ENCODE results near the gene ATP6V1E1.
"Not testable (repeated sequence)": the region's sequence is repeated elsewhere in the genome, so short reads cannot be mapped to it uniquely, and the experiment has no call there.

Gene ATP6V1E1

GRCh38 chr22:17628406-17629172 is at the start of gene ATP6V1E1:
TSS of gene ATP6V1E1 (minus strand) at chr22:17628749. CDS start at chr22:17628635, 114 bp downstream.
- H3K4me3 ChIP-seq (ENCODE audit: low read depth, low read length), result peak within 1 kb of the TSS; percentile 99

GRCh38 chr22:17675584-17675983 is 47.0 kb upstream of the ATP6V1E1 start:
- no peak overlapping the region for H3K4me3 ChIP-seq (ENCODE audit: low read depth, low read length)

DNA sequence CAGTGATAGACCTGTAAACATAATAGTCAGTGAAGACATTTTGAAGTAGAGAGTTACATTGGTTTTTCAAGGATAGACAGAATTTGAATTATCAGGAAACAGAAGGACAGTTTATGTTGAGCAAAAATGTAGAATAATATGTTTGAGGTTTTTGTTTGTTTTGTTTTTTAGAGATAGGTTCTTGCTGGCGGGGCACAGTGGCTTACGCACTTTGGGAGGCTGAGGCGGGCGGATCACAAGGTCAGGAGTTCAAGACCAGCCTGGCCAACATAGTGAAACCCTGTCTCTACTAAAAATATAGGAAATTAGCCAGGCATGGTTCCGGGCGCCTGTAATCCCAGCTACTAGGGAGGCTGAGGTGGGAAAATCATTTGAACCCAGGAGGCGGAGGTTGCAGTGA is 45.6 kb upstream of the ATP6V1E1 start:
- H3K4me3 ChIP-seq (ENCODE audit: low read depth, low read length), result no peak overlapping the region

DNA sequence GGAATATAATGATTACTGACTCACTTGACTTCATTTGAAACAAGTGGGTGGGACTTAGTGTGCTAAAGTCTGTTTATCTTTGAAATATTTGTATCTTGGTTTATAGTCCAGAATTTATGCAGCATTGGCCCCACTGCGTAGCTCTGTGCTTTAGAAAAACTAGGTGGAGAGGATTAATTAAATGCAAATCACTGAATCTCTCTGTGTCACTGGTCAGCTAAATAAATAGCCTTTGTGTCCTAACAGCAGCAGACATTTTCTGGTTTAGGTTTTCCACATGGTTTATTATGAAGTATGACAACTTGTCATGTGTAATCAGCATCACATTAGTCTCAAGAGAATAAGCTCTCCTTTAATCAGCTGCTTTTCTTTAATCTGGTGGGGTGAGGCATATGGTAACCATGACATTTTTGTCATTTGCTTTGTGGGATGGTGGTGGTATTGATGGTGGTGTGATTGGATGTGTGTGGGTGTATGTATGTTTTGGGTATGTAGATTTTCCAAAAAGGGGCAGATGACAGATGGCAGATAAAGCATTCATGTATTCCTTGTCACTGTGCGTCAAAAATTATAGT is 44.0 kb upstream of the ATP6V1E1 start:
- H3K4me3 ChIP-seq (ENCODE audit: low read depth, low read length), result no peak overlapping the region

GRCh38 chr22:17671521-17672092 is 43.1 kb upstream of the ATP6V1E1 start:
- H3K4me3 ChIP-seq (ENCODE audit: low read depth, low read length), result not testable (repeated sequence)

DNA sequence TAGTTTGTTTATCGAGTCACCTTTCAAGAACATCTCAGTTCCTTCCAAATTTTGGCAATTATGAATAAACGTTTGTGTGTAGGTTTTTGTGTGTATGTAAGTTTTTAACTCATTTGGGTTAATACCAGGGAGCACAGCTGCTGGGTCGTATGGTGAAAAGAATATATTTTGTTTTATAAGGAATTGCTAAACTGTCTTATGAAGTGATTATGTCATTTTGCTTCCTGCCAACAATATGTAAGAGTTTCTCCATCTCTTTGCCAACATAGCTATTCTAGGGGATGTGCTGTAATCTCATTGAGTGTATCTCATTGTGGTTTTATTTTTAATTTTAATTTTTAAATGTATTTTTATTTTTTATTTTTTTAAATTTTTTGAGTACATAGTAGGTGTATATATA is 37.3 kb upstream of the ATP6V1E1 start:
- H3K4me3 ChIP-seq (ENCODE audit: low read depth, low read length), result no peak overlapping the region

GRCh38 chr22:17665248-17665647 is 36.7 kb upstream of the ATP6V1E1 start:
- H3K4me3 ChIP-seq (ENCODE audit: low read depth, low read length), result no peak overlapping the region

DNA sequence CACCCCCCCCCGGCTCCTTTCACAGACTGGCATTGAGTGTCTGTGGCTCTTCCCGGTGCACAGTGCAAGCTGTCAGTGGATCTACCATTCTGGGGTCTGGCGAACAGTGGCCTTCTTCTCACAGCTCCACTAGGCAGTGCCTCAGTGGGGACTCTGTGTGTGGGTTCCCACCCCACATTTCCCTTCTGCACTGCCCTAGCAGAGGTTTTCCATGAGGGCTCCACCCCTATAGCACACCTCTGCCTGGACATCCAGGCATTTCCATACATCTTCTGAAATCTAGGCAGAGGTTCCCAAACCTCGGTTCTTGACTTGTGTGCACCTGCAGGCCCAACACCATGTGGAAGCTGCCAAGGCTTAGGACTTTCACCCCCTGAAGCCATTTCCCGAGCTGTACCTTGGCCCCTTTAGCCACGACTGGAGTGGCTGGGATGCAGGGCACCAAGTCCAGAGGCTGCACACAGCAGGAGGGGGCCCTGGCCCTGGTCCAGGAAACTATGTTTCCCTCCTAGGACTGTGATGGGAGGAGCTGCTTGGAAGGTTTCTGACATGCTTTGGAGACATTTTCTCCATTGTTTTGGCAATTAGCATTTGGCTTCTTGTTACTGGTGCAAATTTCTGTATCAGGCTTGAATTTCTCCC is 36.0 kb upstream of the ATP6V1E1 start:
- H3K4me3 ChIP-seq (ENCODE audit: low read depth, low read length), result no peak overlapping the region

DNA sequence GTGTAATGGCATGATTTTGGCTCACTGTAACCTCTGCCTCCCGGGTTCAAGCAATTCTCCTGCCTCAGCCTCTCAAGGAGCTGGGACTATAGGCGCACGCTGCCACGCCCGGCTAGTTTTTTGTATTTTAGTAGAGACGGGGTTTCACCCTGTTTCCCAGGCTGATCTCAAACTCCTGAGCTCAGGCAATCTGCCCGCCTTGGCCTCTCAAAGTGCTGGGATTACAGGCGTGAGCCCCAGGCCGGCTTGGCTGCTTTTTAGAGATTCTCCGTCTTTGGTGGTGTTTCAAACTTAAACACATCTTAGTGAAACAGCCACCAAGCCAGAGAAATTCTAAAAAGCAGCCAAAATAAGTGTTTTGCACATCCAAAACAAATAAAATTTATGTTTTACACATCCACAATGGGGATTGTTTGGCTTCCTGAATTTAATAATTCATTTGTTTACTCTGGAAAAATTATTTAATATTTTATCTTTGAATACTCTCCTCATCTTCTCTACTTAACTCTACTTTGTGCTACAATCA is 28.4 kb upstream of the ATP6V1E1 start:
- H3K4me3 ChIP-seq (ENCODE audit: low read depth, low read length), result no peak overlapping the region

DNA sequence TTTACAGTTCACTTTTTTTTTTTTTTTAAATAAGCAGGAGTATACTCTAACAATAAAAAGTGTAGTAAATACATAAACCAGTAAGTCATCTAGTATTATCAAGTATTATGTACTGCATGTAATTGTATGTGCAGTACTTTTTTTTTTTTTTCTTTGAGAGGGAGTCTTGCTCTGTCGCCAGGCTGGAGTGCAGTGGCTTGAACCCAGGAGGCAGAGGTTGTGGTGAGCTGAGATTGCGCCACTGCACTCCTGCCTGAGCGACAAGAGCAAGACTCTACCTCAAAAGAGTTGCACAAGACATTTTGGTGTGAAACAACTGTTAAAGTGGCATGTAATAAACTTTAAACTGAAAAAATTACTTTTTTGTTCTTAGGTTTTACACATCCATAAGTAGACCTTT is 26.7 kb upstream of the ATP6V1E1 start:
- no peak overlapping the region for H3K4me3 ChIP-seq (ENCODE audit: low read depth, low read length)

GRCh38 chr22:17648569-17648968 is 20.0 kb upstream of the ATP6V1E1 start:
- H3K4me3 ChIP-seq (ENCODE audit: low read depth, low read length), result no peak overlapping the region

GRCh38 chr22:17647991-17648390 is 19.4 kb upstream of the ATP6V1E1 start:
- no peak overlapping the region for H3K4me3 ChIP-seq (ENCODE audit: low read depth, low read length)

- no peak overlapping the region for H3K4me3 ChIP-seq (ENCODE audit: low read depth, low read length)
Measured at GRCh38 chr22:17647452-17647851, 18.9 kb upstream of the ATP6V1E1 start.

DNA sequence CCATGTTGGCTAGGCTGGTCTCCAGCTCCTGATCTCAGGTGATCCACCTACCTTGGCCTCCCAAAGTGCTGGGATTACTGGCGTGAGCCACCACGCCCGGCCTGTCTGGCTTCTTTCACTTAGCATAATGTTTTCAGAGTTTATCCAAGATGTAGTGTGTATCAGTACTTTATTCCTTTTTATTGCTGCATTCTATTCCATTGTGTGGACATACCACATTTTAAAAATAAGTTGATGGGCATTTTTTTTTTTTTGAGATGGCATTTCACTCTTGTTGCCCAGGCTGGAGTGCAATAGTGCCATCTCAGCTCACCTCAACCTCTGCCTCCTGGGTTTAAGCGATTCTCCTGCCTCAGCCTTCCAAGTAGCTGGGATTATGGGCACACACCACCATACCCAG is 13.8 kb upstream of the ATP6V1E1 start:
- H3K4me3 ChIP-seq (ENCODE audit: low read depth, low read length), result not testable (repeated sequence)

GRCh38 chr22:17641269-17641668 is 12.7 kb upstream of the ATP6V1E1 start:
- no peak overlapping the region for H3K4me3 ChIP-seq (ENCODE audit: low read depth, low read length)

GRCh38 chr22:17639247-17639741 is 10.7 kb upstream of the ATP6V1E1 start:
- H3K4me3 ChIP-seq (ENCODE audit: low read depth, low read length), result peak overlapping the region; percentile 97

DNA sequence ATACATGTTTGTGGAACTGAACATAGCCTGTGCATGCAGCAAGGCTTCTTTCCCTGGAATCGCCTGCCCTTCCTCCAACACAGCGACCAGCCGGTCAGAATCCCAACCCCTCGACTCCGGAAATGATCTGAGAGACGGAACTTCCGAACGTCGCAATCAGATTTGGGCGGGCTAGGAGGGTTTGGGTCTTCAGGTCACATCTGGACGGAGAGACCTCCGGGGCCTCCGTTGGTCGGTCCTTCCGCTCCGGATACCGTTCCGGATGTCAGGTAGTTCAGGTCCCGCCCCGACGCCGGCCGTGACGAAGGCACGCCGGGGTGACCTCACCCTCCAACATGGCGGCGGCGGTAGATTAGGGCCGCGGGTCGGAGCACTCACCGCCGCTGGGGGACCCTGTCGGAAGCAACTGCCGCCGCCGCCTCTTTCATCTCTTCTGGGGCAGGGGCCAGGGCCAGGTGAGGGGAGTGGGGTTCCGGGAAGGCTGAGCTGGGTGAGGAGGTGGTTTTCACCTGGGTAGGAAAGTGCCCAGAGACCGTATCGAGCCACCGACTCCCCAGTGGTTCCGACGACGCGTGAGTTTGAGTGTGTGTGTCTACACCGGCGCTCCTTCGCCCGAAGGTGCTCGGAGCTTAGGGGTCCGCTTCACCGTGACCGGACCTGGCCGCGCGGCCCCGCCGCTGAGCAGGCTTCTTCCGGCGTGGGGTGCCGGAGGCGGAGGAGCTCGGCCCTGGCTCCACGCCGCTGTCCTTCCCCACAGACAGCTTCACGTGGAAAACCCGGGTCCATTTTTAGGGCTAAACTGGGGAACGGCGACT is 10.1 kb upstream of the ATP6V1E1 start, which contains the start of gene BCL2L13:
TSS of gene BCL2L13 (plus strand) at position 326 of the 815 bp plus-strand sequence. CDS start 16,955 bp downstream, outside the sequence.
- peak within 1 kb of the TSS; percentile 97 for H3K4me3 ChIP-seq (ENCODE audit: low read depth, low read length)

- H3K4me3 ChIP-seq (ENCODE audit: low read depth, low read length), result peak overlapping the region; percentile 97
Measured at GRCh38 chr22:17638182-17638431, 9.6 kb upstream of the ATP6V1E1 start.

DNA sequence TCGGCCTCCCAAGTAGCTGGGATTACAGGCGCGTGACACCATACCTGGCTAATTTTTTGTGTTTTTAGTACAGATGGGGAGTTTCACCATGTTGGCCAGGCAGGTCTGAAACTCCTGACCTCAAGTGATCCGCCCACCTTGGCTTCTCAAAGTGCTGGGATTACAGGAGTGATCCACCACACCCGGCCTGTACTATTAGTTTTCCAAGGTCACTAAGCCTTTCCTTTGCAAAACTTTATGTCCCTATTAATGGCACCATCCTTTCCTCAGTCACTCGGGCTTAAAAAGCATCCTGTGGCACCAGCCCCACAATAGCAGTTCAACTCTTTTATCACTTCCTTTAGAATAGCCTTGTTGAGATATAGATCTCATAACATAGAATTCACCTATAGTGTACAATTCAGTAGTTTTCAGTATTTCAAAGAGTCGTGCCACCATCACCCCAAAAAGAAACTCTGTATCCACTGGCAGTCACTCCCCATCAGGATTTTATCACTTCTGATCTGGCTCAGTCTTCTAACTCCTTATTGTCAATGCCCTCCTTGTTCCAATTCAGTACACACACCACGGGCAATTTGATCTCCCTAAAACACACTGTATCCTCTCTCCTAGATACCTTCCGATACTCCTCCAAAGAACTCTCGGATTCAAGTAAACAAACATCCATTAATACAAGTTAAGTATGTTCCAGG is 9.1 kb upstream of the ATP6V1E1 start:
- peak overlapping the region; percentile 97 for H3K4me3 ChIP-seq (ENCODE audit: low read depth, low read length)

- not testable (repeated sequence) for H3K4me3 ChIP-seq (ENCODE audit: low read depth, low read length)
Measured at GRCh38 chr22:17636850-17637249, 8.3 kb upstream of the ATP6V1E1 start.
